GDM1 (cell line): ENCODE data around the gene TNFRSF14.

ENCODE experiments used
- DNase-seq: peaks from one replicate; lab custom pipeline; 2025; lab: John Stamatoyannopoulos, UW

The TNFRSF14 gene

GRCh38 chr1:2602866-2603520 lies 46.8 kb downstream of the TNFRSF14 start:
- no peak for DNase-seq

DNA sequence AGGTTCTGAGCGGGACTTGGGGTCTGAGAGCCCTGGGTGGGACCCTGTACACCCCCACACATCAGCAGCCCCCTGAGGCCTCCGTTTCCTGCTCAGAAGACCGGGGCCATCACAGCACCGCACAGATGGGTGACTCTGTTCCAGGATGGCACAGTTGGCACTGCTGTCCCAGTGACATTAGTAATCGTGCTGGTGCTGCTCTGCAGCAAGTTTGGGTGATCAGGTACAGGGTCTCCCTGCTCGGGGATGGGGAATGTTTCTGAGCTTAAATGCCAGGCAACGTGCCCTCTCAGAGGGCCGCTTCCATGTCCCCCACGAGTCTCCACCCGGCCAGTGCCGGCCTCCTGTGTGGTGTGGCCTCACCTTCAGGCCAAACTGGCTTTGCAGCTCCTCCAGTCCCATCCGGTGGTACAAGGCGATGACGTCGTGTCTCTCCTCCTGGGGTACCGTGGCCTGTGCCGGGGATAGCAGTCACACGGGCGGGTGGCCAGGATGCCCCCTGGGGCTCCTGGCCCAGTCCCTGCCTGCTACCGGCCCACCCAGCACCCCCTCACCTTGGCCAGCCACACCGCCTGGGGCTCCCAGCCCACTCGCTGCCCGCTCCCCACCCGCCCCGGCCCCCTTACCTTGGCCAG lies 47.5 kb downstream of the TNFRSF14 start:
- no peak for DNase-seq

DNA sequence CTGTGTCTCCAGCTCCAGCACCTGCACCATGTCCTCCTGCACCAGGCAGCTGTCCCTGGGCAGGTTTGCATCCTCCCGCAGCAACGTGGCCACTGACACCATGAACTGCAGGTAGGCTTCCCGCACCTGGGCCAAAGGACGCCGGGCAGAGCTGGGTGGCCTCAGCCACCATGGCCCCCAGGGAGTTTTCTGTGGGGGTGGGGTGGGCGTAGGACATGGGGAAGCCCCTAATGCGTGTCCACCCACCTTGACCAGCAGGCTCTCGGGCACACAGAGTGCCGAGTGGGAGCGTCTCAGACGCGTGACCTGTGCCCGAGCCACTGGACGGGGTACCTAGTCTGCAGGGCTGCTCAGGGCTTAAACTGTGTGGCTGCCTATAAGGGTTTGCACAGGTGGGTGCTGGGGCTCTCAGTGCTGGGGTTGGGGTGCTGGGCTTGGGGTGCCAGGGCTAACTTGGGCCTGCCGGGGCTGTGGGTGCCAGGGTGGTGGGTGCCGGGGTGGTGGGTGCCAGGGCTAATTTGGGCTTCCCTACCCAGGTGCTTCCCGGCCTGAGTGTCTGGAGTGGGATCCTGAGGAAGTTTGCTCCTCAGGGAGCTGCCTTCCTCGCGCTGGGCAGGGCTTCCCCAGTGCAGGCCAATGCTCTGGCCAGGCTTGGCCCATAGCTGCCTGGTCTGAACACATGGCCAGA lies 48.1 kb downstream of the TNFRSF14 start:
- DNase-seq: no peak

GRCh38 chr1:2604844-2605508 lies 48.8 kb downstream of the TNFRSF14 start:
- no peak for DNase-seq

- DNase-seq: no peak
Observed at GRCh38 chr1:2605509-2606395, 49.6 kb downstream of the TNFRSF14 start.

DNA sequence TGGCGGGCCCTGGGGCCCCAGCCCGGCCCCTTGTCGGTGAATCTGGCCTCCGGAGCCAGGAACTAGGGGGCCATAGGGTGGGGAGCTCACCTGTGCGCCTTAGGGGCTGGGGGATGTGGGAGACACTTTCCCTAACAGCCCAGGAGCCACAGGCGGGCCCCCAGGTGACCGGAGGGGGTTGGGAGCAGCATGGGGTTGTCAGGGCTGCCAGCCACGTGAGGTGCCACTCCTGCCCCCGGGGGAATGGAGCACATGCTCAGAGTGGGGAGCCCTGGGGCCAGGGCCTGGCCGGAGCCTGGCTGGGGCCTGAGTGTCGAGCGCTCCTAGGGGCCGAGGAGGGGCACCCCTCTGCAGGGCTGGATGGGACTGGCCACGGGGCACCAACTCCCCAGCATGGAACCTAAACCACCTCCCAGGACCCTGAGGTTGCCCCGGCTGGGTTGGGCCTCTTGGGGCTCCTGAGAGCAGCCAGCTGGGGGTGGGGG lies 50.3 kb downstream of the TNFRSF14 start:
- DNase-seq: no peak

GRCh38 chr1:2606881-2607621 lies 50.9 kb downstream of the TNFRSF14 start:
- no peak for DNase-seq

- no peak for DNase-seq
Observed at GRCh38 chr1:2607641-2608091, 51.5 kb downstream of the TNFRSF14 start.

DNA sequence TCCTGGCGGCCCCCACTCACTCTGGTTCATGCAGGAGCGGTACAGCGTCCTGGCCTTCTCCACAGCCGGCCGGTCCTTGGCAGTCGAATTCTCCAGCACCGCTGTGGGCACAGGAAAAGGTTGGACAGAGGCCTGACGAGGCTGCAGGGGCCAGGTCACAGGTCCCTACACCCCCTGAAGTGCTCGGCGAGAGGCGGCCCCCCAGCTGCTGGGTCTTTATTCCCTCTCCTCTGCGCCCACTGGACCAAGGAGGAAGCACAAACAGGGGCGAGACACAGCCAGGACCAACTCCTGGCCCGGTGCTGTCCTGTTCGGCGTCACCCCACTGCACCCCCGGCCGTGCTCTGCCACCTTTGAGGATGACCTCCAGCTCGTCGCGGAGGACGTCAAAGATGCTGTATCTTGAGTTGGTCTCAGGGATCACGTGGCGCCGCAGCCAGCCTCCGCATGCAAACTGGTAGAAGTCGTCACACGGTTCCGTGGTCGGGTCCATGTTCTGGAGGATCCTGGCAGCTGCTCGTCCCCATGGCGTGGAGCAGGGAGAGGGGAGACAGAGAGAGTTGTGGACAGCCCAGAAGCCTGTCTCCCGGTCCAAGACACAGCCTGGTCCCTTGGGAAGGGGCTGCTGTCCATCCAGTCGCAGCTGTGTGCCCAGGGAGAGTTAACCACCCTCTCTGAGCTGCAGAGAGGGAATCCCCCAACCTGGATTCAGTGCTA lies 53.3 kb downstream of the TNFRSF14 start:
- no peak for DNase-seq

DNA sequence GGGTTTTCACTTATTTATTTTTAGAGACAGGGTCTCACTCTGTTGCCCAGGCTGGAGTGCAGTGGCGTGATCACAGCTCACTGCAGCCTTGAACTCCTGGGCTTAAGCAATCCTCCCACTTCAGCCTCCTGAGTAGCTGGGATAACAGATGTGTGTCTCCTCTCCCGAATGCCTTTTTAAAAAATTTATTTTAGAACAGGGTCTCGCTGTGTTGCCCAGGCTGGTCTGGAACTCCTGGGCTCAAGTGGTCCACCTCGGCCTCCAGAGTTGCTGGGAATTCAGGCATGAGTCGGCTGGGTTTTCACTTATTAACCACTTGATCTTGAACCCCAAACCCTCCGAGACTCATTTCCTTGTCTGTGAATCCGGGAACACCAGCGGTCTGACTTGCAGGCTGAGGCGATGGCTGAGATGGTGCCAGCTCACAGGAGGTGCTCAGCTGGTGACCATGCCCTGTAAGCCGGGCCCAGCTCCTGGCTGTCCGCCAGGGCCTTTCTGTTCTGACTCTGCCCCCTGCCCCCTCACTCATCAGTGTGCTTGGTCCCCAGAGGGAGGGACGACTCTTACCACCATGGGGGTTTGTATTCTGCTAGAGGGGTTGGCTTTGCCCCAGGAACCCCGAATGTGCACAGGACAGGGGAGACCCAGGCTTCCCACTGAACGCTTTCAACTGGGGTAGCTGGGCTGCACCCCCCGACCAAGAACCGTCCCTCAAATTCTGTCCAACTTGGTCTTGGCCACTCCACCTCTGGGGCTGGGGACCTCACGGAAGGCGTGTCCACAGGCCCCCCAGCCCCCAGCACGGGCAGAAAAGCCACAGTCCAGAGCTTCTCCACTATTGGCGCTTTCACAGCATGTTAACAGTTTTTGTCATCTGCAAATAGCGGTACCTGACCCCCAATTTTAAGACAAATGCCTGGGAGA lies 54.1 kb downstream of the TNFRSF14 start:
- no peak for DNase-seq

DNA sequence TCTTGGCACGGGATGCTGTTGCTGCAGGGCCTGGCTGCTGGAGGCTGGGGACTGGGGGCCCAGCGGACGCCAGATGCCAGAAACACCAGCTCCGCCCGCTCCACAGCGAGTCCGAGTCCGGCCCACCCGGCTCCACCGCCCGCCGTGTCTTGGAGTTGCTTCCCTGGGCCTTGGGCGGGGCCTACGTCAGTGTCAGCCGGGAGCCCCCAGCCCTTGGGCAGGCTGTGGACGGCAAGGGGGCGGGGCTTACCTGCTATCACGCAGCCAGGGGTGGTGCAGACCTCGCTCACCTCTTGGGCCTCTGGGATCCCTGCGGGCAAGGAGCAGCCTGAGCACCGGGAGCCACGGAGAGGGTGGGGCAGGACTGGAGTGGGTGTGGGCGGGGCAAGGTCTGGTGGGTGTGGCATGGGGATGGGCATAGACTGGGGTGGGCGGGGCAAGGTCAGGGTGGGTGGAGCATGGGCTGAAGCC lies 54.9 kb downstream of the TNFRSF14 start:
- DNase-seq: no peak

DNA sequence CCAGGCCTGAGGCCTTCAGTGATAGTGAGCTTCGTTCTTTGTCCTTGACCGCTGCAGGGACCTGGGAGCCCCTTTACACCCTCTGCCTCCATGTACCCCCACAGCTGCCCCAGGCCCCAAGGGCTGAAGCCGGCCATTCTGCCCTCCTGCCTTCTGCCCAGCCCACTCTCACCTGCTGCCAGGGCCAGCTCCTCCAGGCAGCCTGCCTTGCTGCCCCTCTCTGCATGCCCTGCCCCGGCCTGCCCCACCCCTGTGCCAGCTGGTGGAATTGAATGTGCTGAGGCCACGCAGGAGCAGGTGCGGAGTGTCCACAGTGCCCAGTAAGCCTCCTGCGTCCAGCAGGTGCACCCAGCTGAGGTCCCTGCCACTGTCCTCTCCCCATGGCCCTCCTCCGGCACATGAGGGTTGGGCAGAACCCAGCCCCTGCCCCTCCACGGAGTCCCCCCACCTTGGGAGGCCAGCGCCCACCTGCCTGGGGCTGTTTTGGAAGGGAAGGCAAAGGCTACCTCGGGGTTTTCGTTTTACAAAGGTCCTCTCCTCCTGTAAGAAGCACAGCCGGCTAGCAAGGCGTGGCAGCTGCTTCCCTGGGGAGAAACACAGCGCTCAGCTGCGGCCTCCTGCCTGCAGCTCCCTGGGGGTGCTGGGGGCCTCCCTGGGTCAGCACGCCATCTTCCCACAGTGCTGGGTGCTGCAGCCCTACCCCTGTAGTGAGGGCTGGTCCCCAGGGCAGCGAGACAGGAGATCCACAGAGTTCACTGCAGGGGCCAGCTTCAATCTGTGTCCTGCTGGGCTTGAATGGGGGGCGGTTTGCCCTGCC lies 55.7 kb downstream of the TNFRSF14 start:
- DNase-seq: no peak

GRCh38 chr1:2612591-2613365 lies 56.6 kb downstream of the TNFRSF14 start:
- no peak for DNase-seq
